Cardiac muscle cell (in vitro differentiated cells and primary cell): ENCODE results near the gene KCNJ10. TPM values are rescaled to one million over a fixed set of nuclear protein-coding genes. Genes with fewer than 3 reads are reported as not detected.

Experiments used
- DNase-seq, 2 donors: peaks; one replicate each; pipeline versions ENCODE4 v3.0.0 to v3.0.0-alpha.2; 2010 to 2017; ENCODE audit warnings: low read depth in 1 of 2, low spot score in 1 of 2
- H3K27ac ChIP-seq: fragments of 200-600 bp; sonication (generic); 2 replicates; pipeline ENCODE4 v1.5.1; 2016
- H3K27me3 ChIP-seq: fragments of 200-600 bp; sonication (generic); 2 replicates; pipeline ENCODE4 v1.6.0; 2016; ENCODE audit warnings: control low read depth
- H3K36me3 ChIP-seq: fragments of 200-600 bp; sonication (generic); 2 replicates; pipeline ENCODE4 v1.5.1; 2016; ENCODE audit warnings: control low read depth
- H3K4me1 ChIP-seq: fragments of 200-600 bp; sonication (generic); 2 replicates; pipeline ENCODE4 v1.8.1; 2017; ENCODE audit warnings: low read depth, mild to moderate bottlenecking, mixed run types
- H3K4me3 ChIP-seq: fragments of 200-600 bp; sonication (generic); 2 replicates; pipeline ENCODE4 v1.5.1; 2016; ENCODE audit warnings: mild to moderate bottlenecking
- H3K9me3 ChIP-seq: fragments of 200-600 bp; sonication (generic); 2 replicates; pipeline ENCODE4 v1.5.1; 2017; ENCODE audit warnings: low read depth, mild to moderate bottlenecking, control low read depth
- polyA plus RNA-seq: library from polyadenylated mRNA; unstranded; fragments of >200 nt; fragmentation: Nextera tagmentation; extraction: Ambion mirVana; gene quantifications from 2 replicates; pipeline ENCODE4 v1.2.1, GENCODE V29; 2016
- total RNA-seq: library from RNA; depleted of rRNA; stranded (reverse); fragments of >200 nt; gene quantifications from 2 replicates; pipeline ENCODE4 v1.2.3, GENCODE V29; 2016
- TF ChIP-seq, protein P1 (sequence below): IDR thresholded peaks from 2 replicates; pipeline ENCODE4 v1.5.1; 2012; ENCODE audit warnings: low read depth, mild to moderate bottlenecking, low read length

Gene KCNJ10
- total and polyA plus RNA-seq, 2 experiments from 2014 or later: 0.35 to 0.42 TPM

DNA sequence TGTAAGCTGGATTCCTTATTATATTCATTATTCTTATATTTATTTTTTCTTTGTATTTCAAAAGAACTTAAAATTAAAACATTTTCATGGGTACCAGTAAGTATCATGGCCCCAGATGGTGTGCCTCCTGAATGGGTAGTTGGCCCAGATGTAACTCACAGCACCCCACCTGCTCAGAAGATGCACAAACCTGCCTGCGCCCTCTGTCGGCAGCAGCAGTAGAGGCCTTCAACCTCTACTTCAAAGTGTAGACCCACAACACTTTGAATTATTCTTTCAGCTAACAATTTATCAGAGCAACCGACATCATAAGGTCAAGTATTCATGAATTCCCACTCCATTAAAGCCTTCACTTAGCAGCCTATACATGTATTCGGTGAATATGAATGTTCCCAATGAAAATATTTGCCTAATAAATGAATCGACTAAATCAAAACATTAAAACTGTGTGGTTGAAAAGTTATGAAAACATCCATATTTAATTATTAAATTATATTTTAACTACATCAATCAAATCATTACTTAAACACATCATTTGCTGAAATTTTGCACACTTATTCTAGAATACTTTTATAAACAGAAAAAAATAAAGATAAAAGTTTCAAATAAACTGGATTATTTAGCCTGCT is 63.5 kb downstream of the KCNJ10 start:
- no peaks in the 10 kb centered on the region for H3K4me1 ChIP-seq
- H3K9me3 ChIP-seq: no peaks in the 10 kb centered on the region
- no peak overlapping the region for H3K27ac ChIP-seq
- no peak overlapping the region for H3K4me3 ChIP-seq
- H3K36me3 ChIP-seq: no peaks in the 10 kb centered on the region
- TF ChIP-seq, protein P1, sequence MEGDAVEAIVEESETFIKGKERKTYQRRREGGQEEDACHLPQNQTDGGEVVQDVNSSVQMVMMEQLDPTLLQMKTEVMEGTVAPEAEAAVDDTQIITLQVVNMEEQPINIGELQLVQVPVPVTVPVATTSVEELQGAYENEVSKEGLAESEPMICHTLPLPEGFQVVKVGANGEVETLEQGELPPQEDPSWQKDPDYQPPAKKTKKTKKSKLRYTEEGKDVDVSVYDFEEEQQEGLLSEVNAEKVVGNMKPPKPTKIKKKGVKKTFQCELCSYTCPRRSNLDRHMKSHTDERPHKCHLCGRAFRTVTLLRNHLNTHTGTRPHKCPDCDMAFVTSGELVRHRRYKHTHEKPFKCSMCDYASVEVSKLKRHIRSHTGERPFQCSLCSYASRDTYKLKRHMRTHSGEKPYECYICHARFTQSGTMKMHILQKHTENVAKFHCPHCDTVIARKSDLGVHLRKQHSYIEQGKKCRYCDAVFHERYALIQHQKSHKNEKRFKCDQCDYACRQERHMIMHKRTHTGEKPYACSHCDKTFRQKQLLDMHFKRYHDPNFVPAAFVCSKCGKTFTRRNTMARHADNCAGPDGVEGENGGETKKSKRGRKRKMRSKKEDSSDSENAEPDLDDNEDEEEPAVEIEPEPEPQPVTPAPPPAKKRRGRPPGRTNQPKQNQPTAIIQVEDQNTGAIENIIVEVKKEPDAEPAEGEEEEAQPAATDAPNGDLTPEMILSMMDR: peak; percentile 99
- H3K27me3 ChIP-seq: peaks cover 31% of the 10 kb centered on the region
- DNase-seq: peak; percentile 77 to 80

DNA sequence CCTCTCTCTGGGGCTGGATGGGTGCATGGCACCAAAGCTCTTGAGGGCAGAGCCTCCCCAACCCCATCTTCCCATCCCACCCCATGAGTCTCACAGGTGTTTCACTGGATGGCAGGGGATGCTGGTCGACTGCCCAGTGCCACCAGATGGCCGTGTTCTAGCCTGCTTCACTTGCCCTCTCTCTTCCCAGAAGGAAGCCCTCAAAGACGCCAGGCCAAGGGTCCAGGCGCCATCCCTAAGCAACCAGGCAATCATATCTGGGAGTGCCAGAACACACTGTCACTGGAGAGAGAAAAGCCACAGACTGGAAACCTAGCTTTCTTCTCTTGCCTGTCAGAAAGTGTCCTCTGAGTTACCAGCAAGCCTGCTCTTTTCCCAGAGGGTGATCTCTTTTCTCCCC is 64.9 kb downstream of the KCNJ10 start:
- TF ChIP-seq, protein P1: no peak
- Histone ChIP-seq H3K27me3 (peaks cover 19% of the 10 kb centered on the region), H3K4me3 (no peak overlapping the region), H3K36me3 (no peaks in the 10 kb centered on the region), H3K9me3 (no peaks in the 10 kb centered on the region), H3K4me1 (no peaks in the 10 kb centered on the region), H3K27ac (no peak overlapping the region)
- no peak for DNase-seq

DNA sequence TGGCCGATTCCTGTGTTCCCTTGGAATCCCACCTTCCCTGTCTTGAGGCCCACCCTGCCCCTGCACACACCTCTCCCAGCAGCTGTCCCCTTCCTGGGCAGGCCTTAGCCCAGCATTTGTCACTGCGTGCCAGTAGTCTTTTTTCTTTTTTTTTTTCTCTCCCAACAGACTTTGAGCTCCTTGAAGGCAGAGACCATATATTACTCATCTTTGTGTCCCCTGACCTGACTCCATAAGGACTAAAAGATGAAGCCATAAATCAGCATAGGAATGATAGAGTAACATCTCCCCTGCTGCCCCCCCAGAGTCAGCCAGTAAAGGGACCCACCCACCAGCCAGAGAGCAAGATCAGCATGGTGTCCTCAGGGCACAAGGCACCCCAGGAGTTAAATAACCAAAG is 65.5 kb downstream of the KCNJ10 start:
- DNase-seq: no peak
- Histone ChIP-seq H3K27ac (no peak overlapping the region), H3K27me3 (peaks cover 12% of the 10 kb centered on the region)

DNA sequence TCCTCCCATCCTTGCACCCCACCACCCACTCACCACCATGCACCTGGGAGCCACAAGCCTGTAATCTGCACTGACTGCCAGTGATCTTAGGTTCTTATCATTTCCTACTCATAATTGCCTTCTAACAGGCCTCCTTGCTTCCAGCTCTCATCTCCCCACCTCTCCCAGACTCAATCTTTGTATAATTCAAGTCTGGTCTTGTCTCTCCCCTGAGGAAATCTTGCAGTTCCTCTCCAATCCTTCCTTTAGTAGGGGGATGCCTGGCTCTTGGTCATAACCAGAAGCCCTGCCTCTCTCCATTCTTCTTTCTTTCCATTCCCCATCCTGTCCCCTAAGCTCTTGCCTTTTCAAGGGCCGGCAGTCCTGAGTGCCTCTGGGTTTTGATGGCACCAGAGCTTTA is 66.0 kb downstream of the KCNJ10 start:
- H3K9me3 ChIP-seq: no peaks in the 10 kb centered on the region
- DNase-seq: no peak
- no peak overlapping the region for H3K27ac ChIP-seq
- no peaks in the 10 kb centered on the region for H3K4me1 ChIP-seq
- peaks cover 8% of the 10 kb centered on the region for H3K27me3 ChIP-seq
- H3K4me3 ChIP-seq: no peak overlapping the region
- TF ChIP-seq, protein P1: no peak
- H3K36me3 ChIP-seq: no peaks in the 10 kb centered on the region

More for the DNA sequence above, 65.5 kb downstream of the KCNJ10 start:
- TF ChIP-seq, protein P1: no peak
- Histone ChIP-seq H3K4me1 (no peaks in the 10 kb centered on the region), H3K9me3 (no peaks in the 10 kb centered on the region), H3K36me3 (no peaks in the 10 kb centered on the region), H3K4me3 (no peak overlapping the region)

DNA sequence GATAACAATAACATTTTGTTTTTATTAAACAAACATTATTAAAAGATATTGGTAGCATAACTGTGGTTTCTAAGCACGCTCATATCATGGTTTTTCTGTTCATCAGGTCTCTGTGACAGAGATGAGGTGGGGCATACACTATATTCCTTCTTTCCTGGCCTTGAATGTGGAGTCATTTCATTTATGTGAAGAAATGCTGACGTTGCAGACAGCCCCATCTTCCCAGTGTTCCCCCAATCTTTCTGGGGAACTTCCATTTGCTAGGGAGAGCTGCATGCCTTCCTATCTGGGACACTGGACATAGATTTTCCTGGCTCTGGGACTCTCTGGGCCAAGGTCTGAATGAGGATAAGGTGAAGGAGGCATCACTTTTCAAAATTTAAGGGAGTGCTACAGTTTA is 68.5 kb downstream of the KCNJ10 start:
- no peaks in the 10 kb centered on the region for H3K36me3 ChIP-seq
- DNase-seq: no peak
- TF ChIP-seq, protein P1: no peak
- no peaks in the 10 kb centered on the region for H3K9me3 ChIP-seq
- no peaks in the 10 kb centered on the region for H3K27me3 ChIP-seq
- peaks cover 6% of the 10 kb centered on the region for H3K4me1 ChIP-seq
- no peak overlapping the region for H3K4me3 ChIP-seq
- no peak overlapping the region for H3K27ac ChIP-seq
